HG03108 (cell line): ENCODE data around the gene TMA7.
A peak's percentile ranks its signal among the peaks of the same experiment; 100 is the strongest.
"Not testable (repeated sequence)": the region's sequence is repeated elsewhere in the genome, so short reads cannot be mapped to it uniquely, and the experiment has no call there.

ENCODE experiments used
- ATAC-seq: cut with Tn5 transposase; IDR thresholded peaks from one replicate; pipeline ENCODE4 v1.9.1; 2021; ENCODE audit warnings: moderate library complexity; ENCODE audit not compliant: unreplicated experiment

TMA7 gene

DNA sequence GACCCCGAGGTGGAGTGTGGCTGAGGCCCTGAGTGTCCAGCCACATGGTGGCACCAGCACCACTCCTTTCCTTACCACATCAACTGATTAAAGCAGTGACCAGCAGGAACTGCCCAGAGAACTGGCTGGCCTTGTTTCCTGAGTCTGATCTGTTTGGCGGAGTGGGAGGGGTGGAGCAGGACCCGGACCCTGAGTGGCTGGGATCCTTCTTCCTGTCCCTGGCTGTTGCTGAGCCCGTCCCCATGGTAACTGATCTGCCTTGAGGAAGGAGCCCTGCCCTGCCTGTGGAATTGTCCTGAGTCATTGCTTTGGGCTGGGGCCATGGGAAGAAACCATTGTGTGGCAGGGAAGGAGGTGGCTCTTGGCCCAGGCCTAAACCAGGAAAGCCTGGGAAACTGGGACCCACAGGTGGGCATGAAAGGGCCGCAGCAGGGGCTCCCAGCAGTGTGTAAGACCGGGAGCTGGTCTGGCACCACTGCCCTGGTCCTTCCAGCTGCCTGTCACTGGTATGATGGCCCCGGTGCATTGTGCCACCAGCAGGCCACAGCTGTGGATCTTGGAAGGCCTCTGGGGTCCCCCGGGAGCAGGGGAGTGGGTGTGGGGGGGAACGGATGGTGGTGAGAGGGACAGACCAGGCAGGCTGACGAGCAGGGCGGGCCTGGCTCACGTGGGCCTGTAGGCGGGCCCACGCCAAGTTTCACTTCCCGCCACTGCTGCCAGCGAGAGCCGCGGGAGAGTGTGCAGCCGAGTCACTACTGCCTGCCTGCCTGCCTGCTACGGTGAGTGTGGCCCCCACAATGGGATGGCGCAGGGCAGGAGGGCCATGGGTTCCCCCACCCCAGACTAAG is 25.7 kb downstream of the TMA7 start:
- ATAC-seq: peak; percentile 73

DNA sequence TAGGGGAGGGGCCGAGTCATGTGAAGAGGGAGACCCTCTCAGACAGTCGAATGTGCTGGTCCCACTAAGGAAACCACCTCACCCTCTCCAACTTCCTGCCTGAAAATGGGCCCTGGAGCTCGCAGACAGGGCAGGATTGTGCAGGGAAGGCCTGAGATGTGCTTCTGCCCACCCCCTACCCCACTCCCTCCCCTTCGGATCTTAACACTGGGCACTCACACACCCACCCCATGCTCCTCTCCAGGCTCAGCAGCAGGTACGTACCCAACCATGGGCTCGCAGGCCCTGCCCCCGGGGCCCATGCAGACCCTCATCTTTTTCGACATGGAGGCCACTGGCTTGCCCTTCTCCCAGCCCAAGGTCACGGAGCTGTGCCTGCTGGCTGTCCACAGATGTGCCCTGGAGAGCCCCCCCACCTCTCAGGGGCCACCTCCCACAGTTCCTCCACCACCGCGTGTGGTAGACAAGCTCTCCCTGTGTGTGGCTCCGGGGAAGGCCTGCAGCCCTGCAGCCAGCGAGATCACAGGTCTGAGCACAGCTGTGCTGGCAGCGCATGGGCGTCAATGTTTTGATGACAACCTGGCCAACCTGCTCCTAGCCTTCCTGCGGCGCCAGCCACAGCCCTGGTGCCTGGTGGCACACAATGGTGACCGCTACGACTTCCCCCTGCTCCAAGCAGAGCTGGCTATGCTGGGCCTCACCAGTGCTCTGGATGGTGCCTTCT is 26.5 kb downstream of the TMA7 start:
- no peak for ATAC-seq

DNA sequence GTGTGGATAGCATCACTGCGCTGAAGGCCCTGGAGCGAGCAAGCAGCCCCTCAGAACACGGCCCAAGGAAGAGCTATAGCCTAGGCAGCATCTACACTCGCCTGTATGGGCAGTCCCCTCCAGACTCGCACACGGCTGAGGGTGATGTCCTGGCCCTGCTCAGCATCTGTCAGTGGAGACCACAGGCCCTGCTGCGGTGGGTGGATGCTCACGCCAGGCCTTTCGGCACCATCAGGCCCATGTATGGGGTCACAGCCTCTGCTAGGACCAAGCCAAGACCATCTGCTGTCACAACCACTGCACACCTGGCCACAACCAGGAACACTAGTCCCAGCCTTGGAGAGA is 27.0 kb downstream of the TMA7 start:
- ATAC-seq: no peak

DNA sequence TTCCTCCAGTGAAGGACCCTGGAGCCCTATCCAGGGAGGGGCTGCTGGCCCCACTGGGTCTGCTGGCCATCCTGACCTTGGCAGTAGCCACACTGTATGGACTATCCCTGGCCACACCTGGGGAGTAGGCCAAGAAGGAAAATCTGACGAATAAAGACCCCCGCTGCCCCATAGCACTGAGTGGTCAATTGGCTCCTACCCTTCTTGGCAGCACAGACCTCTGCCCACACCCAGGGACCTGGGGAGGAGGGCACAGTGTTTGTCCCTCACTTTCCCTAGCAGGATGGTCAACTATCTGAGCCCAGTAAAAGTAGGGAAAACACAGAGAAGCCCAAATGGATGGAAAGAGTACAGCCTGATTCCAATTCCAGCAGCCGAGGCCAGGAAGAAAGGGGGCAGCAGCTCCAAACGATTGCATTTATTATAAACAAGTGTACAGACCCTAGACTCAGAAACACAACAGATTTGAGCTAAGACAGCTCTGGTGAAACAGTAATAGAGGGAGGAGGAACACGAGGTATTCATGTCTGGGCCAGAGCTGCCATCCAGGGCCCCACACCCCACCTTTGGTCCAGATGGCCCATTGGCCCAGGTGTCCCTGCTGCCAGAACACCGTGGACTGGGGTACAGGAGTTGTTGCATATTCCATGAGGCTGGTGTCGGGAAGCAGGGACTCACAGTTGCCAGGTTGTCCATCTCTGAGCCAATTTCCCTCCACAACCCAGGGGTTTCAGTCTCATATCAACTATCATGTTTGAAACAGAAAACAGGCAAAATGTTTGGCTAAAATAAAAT is 27.6 kb downstream of the TMA7 start:
- no peak for ATAC-seq

DNA sequence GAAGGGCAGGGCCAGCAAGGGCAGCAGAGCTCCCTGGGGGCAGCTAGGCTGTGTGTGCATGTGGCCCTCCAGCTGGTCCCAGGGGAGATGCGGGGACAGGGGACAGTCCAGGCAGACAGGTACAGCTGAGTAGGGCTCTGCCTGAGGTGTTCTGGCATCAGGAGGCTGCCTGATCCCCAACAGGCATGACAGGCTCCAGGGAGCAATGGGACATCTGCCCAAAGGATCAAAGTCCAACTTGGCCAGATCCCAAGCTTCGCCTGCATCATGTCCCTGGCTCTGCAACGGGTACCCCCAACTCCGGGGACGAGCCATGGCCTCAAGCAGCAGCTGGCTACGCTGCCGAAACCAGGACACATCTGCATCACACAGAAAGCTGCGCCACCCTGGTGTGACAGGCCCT is 28.3 kb downstream of the TMA7 start:
- no peak for ATAC-seq

DNA sequence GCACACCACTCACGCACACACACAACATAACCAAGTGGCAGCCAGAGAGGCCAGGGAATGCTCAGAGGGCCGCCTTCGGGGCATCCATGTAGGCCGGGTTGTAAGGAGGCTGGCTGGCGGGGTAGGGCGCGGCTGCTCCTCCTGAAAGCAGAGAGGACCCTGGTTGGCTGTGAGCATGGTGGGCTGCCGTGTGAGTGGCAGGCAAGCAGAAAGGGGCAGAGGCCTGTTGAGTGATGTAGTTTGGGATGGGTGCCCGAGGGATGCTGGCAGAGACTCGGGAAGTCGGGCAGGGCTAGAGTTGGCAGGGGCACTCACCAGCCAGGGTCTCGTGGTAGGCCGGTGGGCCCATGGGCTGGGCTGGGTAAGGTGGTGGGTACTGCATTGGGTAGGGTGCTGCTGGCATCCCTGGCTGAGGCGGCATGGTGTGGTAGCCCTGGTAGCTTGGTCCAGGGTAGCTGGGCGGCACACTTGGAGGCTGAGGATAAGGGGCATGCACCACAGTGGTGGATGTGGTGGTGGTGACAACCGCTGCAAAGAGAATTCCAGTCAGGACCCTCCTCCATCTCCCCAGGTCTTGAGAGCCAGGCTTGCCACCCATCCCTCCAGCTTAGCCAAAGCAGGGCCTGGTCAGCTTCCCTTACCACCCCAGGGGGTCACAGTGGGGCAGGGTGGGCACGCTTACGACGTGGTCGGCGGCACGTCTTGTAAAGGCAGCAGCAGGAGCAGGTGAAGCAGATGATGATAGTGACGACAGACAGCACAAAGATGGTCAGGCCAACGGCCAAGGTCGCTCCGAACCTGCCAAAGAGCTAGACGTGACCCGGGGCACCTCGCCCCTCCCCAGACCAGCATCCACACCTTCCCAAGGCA is 29.2 kb downstream of the TMA7 start:
- no peak for ATAC-seq

DNA sequence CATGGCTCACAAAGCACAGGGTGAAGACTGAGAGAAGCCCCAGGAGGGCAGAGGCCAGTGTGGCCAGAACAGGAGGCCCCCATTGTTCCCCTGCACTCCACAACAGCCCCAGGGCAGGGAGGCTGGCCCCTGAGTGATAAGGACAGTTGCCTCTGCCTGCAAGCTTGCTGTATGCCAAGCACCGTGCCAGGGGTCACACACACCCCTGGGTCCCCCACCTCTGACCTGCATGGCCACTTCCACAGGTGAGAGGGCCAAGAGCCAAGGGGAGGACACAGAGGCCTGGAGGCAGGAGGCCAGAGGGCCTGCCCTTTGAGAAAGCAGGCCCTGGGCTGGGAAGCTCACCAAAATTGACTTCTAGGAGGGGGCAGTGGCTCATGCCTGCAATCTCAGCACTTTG is 30.2 kb downstream of the TMA7 start:
- no peak for ATAC-seq

DNA sequence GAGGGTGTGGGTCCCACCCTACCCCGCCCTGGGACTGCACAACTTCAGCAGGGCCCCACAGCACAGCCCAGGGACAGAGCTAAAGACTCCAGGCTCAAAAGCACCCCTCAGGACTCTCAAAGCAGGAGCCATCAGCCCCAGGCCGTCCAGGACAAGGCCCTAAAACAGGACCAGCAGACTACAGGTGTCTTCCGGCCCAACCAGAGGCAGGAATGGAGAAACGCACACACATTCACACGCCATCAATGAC is 32.5 kb downstream of the TMA7 start:
- ATAC-seq: no peak

DNA sequence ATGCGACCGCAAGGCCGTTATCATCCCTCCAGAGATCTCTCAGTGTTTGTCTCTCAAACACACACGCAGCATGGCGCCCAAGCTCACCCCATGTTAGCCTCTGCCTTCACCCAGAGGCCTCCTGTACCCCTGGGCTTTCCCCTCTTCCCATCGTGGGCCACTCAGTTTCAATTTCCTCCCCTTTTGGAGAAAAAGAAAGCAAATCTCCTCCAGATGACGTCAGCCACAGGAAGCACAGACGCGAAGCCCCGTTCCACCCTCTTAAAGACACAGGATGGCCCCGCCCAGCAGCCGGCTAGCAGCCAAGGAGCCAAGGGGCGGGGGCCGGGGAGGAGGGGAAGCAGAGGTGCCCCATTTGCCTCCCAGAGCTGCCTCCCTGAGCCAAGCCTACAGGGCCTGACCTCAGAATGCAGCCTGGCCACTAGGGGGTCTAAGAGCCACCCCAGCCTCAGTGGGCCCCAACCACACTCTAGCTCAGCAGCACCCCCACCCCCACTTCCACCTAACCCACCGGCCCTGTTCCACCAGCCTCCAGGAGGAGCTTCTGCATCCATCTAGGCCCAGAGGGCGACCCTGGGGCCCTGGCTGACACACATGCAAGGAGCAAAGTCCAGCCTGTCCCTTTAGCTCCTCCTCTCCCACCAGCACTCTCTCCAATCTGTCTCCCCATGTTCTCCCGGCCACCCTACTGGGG is 33.0 kb downstream of the TMA7 start:
- ATAC-seq: peak; percentile 75

DNA sequence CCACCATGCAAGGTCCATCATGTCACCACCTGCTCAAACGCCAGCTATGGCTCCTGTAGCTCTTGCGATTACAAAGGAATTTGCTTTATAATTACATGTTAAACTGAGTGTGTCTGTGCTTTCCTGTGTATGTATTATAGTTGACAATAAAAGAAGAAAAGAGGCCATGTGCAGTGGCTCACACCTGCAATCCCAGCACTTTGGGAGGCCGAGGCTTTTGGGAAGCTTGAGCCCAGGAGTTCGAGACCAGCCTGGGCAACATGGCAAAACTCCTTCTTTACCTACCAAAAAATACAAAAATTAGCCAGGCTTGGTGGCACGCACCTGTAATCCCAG is 33.5 kb downstream of the TMA7 start:
- no peak for ATAC-seq

DNA sequence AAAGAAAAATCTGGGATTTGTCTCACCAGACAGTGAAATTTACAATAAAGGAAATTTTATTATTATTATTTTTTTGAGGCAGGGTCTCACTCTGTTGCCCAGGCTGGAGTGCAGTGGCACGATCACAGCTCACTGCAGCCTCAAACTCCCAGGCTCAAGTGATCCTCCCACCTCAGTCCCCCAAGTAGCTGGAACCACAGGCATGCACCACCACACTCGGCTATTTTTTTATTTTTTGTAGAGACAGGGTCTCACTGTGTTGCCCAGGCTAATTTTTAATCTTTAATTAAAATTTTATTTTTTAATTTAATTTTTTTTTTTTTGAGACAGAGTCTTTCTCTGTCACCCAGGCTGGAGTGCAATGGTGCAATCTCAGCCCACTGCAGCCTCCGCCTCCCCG is 34.0 kb downstream of the TMA7 start:
- not testable (repeated sequence) for ATAC-seq

DNA sequence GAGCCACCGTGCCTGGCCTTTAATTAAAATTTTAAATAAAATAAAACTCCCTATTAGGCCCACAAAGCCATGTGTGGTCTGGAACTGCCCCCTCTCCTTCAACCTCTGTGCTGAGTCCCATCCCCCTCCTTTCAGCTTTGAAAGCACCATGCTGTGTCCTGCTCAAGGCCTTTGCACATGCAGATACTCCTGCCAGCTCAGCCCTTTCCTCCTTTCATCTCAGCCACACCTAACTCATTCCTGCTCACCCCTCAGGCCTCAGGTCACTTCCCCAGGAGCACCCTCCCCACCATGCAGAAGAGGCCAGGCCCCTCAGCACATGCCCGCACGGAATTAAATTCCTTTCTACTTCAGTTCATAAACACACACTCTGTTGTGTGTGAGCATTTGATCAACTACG is 34.6 kb downstream of the TMA7 start:
- no peak for ATAC-seq

DNA sequence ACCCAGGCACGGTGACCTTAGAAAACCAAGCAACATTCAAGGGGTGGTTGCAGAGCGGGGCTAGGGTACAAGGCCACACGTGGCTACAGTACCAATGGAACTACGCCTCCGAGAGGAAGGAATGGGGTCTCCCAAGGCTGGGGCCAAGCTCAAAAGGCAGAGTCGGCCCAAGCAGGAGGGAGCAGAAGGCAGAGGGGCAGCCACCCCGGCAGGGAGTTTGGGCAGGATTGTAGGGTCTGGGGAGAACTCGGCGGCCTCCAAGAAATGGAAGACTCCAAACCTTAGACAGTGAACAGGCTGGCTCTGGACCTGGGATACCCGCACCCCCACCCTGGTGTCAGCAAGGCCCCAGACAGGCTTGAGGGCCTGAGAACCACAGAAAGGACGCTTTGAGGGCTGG is 35.1 kb downstream of the TMA7 start:
- no peak for ATAC-seq

DNA sequence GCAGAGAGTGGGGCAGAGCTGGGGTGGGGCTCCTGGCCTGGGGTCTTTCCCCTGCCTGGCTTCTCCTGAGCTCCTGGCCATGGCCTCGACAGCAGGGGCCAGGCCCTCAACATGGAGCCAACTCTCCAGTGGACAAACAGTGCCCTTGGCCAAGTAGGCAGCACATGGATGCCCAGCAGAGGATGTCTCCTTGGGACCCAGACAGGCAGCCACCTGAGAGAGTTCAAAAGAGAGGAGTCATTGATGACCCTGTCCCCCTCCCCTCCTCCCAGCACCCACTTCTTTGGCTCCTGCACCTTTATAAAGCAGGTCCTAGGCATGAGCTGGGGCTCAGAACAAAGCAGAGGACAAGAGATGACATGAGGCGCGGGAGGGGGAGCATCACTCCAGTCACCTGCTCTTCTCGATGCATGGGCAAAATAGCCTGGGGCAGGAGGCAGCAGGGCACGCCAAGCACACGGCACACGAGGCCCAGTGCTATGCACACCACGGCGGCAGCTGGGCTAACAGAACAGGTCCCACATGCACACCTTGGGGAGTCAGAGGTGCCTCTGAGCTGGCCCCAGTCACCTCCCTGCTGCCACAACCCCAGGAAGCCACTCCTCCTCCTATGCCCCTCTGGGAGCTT is 36.5 kb downstream of the TMA7 start:
- no peak for ATAC-seq

DNA sequence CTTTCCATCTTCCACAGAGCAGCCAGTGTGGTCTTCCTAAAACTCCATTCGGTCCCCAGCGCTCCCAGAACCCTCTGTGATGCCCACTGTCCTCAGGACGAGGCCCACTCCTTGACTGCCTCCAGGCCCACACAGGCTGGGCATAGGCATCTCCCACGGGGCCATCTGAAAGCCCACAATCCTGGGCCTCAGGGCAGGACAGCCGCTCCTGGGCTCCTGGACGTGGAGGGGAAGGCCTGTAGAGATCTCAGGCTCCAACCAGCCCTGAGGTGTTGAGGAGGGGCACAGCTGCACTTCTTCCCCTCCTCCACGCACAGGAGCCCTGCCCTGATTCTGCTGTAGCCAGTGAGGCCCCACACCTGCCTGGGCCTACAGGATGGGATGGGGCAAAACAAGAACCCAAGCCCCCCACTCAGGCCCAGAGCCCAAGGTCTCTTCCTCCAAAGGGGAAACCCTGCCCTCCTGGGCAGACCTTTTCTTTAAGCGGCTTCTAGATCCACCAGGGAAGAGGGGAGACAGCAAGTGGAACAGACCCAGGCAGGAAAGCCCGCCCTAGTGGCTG is 38.0 kb downstream of the TMA7 start:
- ATAC-seq: no peak

DNA sequence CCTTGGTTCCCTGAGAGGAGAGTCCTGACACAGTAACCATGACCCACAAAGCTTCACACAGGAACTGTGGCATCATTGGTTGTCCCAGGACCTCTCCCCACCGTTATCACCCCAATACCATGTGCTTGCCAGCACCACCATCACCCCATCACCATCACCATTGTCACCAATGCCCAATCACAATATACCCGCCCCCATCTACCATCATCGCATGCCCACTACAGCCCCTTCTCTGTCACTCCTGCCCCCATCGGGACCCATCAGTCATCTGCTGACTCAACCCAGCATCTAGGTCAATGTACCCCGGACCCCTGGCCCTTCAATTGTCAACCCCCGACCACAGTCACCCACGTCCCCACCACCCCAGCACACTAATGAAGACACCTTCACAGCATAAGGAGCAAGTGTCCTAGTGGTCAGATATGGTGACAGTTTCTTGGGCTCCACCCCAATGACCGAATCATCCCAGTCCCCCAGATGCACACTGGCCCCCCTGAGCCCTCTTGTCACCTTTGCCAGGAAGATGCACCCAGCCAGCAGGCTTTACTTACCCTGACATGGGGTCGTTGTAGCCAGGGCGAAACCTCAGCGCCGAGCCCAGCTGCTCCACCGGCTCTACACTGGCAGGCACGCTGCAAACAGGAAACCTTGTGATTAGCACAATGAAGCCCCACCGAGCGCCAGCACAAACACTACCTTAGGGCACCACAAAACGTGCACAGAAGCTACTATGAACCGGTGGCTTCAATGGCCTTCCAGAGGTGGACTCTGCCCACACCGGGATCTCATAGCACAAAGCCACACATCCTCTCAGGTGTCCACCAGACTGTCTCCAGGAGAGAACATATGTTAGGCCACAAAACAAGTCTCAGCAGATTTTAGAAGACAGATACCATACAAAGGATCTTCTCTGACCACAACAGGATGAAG is 38.8 kb downstream of the TMA7 start:
- no peak for ATAC-seq

DNA sequence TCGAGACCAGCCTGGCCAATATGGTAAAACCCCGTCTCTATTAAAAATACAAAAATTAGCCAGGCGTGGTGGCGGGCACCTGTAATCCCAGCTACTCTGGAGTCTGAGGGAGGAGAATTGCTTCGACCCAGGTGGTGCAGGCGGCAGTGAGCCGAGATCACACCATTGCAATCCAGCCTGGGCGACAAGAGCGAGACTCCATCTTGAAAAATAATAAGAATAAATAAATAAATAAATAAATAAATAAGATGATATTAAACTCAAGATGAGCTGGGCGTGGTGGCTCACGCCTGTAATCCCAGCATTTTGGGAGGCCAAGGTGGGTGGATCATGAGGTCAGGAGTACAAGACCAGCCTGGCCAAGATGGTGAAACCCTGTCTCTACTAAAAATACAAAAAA is 40.8 kb downstream of the TMA7 start:
- ATAC-seq: not testable (repeated sequence)

DNA sequence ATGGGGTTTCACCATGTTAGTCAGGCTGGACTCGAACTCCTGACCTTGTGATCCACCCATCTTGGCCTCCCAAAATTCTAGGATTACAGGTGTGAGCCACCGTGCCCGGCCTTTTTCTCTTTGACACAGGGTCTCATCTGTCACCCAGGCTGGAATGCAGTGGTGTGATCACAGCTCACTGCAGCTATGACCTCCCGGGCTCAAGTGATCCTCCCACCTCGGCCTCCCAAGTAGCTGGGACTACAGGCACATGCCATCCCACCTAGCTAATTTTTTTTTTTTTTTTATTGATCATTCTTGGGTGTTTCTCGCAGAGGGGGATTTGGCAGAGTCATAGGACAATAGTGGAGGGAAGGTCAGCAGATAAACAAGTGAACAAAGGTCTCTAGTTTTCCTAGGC is 42.8 kb downstream of the TMA7 start:
- ATAC-seq: not testable (repeated sequence)

DNA sequence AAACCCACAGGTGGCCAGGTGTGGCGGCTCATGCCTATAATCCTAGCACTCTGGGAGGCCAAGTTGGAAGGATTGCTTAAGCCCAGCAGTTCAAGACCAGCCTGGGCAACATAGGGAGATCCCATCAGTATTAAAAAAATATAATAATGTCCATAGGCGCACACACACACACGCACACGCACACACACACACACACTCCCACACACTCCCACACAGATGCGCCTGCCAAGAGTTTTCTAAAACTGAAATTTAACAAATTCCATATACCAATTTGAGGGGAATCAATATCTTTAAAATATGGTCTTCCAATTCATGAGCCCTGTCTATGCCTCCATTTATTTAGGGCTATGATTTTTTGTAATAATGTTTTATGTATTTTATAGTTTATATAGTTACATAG is 46.9 kb downstream of the TMA7 start:
- no peak for ATAC-seq
